Skeletal muscle cell (primary cell): ENCODE measurements around the gene KRTAP12-4.
"Not testable (repeated sequence)": the region's sequence is repeated elsewhere in the genome, so short reads cannot be mapped to it uniquely, and the experiment has no call there.

Source experiments
- DNase-seq: peaks from one replicate; pipeline ENCODE4 v3.0.0-alpha.2; 2010; ENCODE audit warnings: low read depth
- H3K4me3 ChIP-seq: 2 replicates; pipeline ENCODE4 v1.5.1; 2011; ENCODE audit warnings: low read depth, mild to moderate bottlenecking, control low read depth, low read length, moderate library complexity

KRTAP12-4 gene

DNA sequence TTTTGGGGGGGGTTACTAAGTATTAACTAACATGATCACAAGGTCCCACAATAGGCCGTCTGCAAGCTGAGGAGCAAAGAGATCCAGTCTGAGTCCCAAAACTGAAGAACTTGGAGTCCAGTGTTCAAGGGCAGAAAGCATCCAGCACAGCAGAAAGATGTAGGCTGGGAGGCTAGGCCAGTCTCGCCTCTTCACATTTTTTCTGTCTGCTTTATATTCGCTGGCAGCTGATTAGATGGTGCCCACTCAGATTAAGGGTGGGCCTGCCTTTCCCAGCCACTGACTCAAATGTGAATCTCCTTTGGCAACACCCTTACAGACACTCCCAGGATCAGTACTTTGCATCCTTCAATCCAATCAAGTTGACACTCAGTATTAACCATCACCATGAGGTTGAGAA lies 35.3 kb upstream of the KRTAP12-4 start:
- DNase-seq, H3K4me3 ChIP-seq: not testable (repeated sequence)

DNA sequence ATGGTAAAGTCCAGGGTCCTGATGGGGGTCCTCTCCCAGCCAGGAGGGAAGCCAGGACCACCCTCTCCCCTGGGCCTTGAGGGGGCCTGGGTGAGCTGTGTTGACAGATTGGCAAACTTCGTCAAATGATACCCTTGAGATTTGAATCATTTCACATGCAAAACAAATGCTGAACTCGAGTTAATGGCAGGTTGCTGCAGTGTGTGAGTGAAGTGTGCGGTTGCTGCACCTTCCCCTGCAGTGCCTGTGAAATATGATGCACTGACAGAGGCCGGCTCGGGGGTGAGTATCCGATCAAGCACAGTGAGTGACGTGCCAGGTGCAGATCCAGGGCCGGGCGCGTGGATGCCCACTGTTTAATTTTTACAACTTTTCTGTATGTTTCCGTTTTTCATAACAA lies 33.2 kb upstream of the KRTAP12-4 start:
- DNase-seq = no peak

DNA sequence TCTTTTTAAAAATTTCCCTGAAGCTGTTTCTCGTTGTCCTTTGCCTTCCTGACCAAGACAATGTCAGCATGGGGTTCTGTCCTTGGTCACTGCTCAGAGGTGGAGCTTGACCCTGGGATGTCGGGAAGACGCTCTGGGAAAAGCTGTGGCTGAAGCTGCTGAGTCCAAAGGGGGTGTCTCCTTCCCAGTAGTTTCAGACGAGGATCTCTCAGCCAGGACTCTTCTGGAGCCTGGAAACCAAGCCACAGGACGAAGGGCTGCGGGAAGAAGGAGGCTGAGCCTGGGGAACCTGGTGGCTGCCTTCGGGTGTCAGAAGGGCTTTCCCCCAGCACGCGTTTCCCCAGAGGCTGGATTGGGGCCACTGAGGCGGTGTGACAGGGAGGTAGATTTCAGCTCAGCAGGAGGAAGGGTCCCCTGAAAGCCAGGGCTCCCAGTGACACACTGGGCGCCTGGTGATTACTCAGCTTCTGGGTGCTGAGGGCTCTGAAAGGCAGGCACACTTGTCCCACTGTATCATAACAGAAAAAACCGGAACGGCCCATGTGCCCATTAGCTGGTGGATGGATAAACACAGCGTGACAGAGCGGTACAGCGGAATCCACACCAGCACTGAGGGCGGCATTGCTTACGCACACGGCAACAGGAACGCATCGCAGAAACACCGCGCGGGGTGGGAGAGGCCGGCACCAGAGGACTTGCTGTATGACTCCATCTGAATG lies 32.5 kb upstream of the KRTAP12-4 start:
- no peak for DNase-seq
- no peak overlapping the region for H3K4me3 ChIP-seq

More for the DNA sequence above, 33.2 kb upstream of the KRTAP12-4 start:
- no peak overlapping the region for H3K4me3 ChIP-seq

DNA sequence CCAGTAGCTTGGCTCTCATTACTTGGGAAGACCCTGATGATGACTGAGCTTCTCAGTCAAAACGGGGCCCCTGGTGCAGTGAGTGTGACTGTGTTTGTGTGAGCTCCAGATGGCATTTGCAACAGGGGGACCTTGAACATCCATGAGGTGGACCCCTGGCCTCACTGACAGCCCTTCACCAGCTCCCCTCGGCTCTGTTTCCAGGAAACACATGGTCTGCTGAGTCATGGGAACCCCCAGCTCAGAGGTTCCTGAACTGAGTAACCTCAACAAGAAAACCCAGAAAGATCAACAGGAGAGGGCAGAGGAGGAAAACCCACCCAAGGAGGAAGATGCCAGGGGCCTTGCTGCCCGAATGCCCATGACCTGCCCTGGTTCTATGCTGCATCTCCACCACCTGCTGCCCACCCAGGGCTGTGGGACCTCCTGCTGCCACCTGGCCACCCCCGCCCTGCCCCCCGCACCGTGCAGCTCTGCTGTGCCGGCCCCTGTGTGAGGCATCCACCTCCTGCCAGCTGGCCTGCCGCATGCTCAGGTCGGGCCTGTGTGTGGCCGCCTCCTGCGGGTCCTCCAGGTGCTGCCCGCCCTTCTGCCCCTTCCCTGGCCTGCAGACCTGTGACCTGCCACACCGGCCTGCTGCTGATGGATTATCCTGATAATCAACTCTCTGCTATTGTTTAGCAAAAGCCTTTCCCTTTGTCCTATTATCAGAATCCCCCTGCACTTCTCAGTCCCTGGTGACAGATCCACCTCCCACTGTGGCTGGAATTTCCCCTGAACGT lies 31.7 kb upstream of the KRTAP12-4 start:
- no peak for DNase-seq
- H3K4me3 ChIP-seq = no peak overlapping the region

DNA sequence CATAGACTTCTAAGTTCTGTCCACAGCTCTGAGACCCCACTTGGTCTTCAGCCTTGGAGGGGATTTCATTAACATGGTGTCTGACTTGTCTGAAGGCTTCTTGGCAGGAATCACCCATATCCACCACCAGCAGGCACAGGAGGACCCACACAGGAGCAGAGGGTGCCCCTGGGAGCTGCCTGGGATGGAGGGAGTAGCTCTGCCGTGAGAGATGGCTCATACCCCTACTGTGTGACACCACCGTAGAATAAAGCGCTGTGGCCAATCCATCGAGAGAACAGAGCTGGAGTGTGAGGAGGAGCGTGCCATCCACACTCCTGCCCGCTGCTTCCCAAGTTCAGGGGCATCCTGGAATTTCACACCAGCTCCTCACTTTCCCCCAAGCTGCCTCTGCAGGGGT lies 30.6 kb upstream of the KRTAP12-4 start:
- not testable (repeated sequence) for H3K4me3 ChIP-seq

DNA sequence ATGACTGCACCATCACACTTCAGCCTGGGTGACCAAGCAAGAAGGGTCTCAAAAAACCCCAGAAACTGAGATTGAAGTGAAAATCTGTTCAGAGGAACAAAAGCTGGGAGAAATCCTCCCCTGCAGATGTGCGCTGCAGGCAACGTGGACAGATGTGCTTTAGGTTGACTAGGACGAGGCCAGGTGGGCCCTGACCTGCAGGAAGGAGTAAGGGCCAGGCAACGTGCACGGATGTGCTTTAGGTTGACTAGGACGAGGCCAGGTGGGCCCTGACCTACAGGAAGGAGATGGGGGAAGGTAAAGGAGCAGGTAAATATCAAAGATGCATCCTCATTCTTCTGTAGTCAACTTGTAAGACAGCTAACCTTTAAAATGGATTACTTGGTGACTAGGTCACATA lies 30.0 kb upstream of the KRTAP12-4 start:
- no peak for DNase-seq
- no peak overlapping the region for H3K4me3 ChIP-seq

More for the DNA sequence above, 30.6 kb upstream of the KRTAP12-4 start:
- DNase-seq = not testable (repeated sequence)

DNA sequence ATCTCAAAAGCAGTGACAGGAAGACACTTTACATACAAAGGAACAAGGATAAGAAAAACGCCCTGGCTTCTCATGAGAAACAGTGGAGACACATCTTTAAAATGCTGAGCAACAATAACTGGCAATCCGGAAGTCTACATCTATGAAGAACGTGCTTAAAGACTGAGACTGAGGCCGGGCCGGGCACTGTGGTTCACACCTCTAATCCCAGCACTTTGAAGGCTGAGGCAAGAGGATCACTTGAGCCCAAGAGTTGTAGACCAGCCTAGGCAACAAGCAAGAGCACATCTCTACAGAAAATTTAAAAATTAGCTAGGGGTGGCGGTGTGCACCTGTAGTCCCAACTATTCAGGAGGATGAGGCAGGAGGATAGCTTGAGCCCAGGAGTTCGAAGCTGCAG lies 29.6 kb upstream of the KRTAP12-4 start:
- H3K4me3 ChIP-seq = no peak overlapping the region
- no peak for DNase-seq

DNA sequence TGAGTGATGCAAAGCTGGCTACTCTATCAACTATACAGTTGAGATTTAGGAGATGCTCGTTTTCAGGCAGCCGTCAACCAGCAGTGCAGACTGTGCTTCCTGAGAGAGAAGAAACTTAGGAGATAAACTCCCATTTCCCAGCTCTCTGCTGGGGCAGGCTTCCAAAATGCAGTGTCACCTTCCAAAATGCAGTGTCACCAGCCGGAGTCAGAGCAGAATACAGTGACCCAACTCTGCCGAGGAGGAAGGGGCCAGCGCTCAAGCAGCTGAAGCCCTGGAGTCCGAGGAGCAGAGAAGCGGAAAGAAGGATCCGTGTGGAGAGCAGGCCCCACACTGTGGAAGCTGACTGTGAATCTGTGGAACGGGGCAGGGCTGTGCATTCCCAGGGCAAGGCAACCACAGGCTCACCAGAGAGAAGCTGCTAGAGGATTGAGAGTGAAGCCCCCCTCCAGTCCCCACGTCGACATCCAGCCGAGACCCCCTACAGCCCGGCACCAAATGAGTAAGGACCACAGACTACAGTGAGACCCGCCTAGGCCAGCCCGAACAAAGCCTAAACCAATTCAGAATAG lies 28.2 kb upstream of the KRTAP12-4 start:
- H3K4me3 ChIP-seq = no peak overlapping the region
- no peak for DNase-seq

DNA sequence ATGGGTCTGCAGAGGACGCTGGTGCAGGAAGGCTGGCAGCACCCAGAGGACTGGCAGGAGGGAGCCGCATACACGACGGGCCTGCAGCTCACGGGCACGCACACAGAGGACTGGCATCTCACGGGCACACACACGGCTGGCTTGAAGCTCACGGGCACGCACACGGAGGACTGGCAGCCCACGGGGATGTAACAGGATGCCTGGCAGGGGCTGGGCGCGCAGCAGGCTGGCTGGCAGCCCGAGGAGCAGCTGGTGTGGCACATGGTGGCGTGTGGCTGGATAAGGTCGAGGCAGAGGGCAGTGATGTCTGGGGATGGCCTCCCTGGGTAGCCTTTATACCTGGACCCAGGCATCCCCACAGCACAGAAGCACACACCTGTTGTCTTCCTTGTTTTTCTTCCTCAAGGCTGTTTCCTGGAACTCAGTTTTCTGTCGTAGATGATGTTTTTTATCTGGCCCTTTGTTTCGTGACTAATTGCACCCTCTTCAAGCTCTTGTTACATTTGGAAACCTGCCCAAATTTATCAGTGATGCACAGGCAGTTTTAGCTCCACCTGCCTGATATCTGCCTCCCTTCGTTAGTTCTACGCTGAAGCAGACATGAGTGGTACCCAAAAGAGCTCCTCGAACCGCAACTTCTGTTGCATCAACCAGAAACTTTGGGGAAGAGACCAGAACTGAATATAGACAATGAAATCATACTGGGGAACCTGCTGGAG lies 27.6 kb upstream of the KRTAP12-4 start, which contains the start of gene KRTAP12-1:
Gene KRTAP12-1, minus strand, starts transcription at position 303 of the 719 bp plus-strand sequence. Its CDS starts 40 bp downstream, at position 263.
- H3K4me3 ChIP-seq = no peak within 1 kb of the TSS
- DNase-seq = no peak

DNA sequence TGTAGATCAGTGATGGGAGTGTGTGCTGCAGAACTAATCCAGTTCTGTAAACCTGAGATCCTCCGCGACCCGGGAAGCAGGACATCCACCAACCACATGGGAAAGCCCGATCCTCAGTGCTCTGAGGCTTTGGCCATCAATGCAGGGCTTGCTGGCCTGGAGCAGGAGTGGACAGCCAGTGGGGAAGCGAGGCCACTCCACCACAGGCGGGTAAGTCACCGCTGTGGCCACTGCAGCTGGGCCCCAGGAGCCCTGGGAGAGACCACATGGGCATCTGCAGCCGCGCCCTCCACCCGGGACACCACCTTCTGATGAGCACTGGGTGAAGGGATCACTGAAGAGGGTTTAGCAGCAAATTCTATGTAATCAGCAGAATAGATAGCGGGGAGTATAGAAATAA lies 26.7 kb upstream of the KRTAP12-4 start:
- H3K4me3 ChIP-seq = no peak overlapping the region
- DNase-seq = no peak

DNA sequence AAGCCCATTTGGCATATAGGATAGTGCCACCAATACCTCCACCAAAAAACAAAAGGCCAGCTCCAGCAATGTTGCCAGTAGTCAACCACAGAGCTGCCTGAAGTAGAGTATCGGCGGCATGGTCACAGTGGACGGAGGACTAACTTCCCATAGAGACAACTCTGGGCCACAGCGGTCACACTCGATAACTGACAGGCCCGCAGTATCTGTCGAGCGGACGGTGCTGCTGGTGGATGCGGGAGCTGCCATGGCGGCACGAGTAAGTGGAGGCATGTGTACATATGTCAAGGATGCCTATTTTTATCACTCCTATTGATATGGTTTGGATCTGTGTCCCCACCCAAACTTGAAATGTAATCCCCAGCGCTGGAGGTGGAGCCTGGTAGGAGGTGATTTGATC lies 23.4 kb upstream of the KRTAP12-4 start:
- no peak for DNase-seq
- H3K4me3 ChIP-seq = no peak overlapping the region

DNA sequence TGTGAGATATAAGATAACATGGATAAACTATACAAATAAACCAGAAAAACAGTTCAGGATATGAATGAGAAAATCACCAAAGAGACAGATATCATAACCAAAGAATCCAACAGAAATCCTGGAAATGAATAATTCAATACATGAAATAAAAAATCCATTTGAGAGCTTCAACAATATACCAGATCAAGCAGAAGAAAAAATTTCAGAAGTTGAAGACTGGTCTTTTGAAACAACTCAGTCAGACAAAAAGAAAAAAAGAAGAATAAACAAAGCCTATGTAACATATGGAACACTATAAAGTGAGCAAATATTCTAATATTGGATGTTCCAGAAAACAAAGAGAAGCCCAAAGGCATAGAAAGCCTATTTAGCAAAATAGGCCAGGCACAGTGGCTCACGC lies 17.5 kb upstream of the KRTAP12-4 start:
- DNase-seq = no peak
- no peak overlapping the region for H3K4me3 ChIP-seq

DNA sequence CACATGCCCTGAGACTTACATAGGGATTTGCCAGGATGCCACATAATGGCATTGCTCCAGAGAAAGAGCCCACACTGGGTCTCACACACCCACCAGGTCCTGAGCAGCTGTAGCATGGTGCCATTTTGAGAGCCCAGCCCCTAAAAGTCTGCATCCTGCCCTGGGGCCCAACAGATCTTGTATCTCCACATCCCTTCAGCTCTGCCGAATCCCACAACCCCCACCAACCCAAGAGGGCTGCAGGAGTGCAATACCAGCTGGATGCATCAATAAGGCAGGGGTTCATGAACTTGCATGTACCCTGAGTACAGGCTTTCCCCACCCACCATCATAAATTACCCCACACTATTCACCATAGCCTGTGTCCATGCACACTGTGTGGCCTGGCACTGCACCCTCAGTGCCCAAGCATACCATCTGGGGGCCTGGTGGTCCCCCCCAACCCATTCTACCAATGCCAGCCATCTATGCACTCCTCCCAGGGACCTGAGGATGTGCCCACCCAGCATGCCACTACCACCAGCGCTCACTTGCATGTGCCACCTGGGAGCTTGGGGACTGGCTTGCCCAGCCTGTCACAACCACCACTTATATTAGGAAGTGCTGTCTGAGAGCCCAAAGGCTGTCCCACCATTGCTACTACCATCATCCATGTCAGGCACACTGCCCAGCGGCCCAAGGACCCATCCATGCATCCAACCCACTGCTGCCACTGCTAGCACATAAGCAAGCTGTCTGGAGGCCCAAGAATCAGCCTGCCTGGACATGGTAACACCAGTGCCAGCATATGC lies 16.4 kb upstream of the KRTAP12-4 start:
- H3K4me3 ChIP-seq = no peak overlapping the region
- no peak for DNase-seq

DNA sequence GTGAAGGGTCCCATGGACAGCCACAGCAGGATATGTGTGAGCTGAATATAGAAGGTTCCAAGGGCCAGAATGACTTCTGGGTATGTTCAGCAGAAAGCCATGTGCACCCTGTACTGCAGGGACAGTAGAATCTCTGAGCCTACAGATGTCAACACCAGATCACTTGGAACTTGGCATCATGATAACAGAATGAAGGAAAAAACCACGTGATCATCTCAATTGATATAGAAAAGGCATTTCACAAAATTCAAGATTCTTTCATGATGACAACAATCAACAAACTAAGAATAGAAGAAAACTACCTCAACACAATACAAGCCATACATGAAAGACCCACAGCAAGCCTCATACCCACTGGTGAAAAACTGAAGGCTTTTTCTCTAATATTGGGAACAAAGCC lies 13.2 kb upstream of the KRTAP12-4 start:
- H3K4me3 ChIP-seq = no peak overlapping the region
- DNase-seq = no peak

DNA sequence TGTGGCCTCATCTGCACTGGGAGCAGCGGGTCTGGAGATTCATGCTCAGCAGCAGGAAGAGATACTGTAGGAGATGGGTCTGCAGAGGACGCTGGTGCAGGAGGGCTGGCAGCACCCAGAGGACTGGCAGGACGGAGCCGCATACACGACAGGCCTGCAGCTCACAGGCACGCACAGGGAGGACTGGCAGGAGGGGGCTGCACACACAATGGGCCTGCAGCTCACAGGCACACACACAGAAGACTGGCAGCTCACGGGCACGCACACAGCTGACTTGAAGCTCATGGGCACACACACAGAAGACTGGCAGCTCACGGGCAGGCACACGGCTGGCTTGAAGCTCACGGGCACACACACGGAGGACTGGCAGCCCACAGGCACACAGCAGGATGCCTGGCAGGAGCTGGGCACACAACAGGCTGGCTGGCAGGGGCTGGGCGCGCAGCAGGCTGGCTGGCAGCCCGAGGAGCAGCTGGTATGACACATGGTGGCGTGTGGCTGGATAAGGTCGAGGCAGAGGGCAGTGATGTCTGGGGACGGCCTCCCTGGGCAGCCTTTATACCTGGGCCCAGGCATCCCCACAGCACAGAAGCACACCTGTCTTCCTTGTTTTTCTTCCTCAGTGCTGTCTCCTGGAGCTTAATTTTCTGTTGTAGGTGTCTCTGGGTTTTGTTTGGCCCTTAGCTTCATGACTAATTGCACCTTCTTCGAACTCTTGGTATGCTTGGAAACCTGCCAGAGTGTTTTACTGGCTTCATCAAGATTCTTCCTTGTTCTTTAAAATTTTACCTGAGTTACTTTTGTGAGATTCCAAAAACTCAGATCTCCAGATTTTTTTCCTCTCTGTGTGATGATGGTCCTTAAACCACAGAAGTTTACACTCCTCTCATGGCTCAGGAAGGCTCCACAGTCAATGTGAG lies 12.2 kb upstream of the KRTAP12-4 start, which contains the start of gene KRTAP12-2:
Gene KRTAP12-2, minus strand, starts transcription at position 527 of the 920 bp plus-strand sequence. Its CDS starts 41 bp downstream, at position 486.
- no peak for DNase-seq
- H3K4me3 ChIP-seq = no peak within 1 kb of the TSS

DNA sequence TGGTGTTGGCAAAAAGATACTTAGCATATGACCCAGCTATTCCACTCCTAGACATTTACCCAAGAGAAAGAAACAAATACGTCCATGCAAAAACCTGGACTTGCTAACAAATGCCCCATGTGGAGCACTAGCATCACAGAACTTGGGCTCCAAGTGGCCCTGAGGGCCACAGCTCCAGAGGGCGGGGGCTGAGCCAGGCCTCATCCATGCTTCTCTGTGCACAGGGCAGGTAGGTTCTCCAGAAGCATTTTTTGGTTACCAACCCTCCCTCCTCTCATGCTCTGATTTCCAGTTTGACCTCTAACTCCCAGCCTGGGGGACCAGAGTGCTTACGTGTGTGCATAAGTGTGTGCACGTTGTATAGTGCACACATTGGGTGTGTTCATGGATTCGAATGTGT lies 10.2 kb upstream of the KRTAP12-4 start:
- no peak overlapping the region for H3K4me3 ChIP-seq
- DNase-seq = no peak

DNA sequence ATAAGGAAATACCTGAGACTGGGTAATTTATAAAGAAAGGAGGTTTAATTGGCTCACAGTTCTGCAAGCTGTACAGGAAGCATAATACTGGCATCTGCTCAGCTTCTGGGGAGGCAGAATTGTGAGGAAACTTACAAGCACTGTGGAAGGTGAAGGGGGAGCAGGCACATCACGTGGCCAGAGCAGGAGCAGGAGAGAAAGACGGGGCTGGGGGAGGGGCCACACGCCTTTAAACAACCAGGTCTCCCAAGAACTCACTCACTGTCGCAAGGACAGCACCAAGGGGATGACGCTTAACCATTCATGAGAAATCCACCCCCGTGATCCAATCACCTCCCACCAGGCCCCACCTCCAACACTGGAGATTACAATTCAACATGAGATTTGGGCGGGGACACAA lies 7.1 kb upstream of the KRTAP12-4 start:
- not testable (repeated sequence) for H3K4me3 ChIP-seq, DNase-seq
